Airway epithelial cell (primary cell): ENCODE measurements around the gene DENND11. TPM values are rescaled to one million over a fixed set of nuclear protein-coding genes. Genes with fewer than 3 reads are reported as not detected.

Experiments
- total RNA-seq: library from RNA; depleted of rRNA; stranded (reverse); fragments of >200 nt; gene quantifications from 2 replicates; pipeline ENCODE4 v1.2.3, GENCODE V29; 2015

DENND11 gene
- total RNA-seq: 6.4 and 8.7 TPM in 2 replicates

GRCh38 chr7:141702047-141702567 is at the start of gene DENND11:
Gene DENND11, minus strand, starts transcription at chr7:141702166. Its CDS starts 13 bp downstream, at chr7:141702153.

GRCh38 chr7:141737836-141738591 is 36.0 kb upstream of the DENND11 start, which contains the start of gene SSBP1:
Gene SSBP1, plus strand, starts transcription at chr7:141738358. Its CDS starts 809 bp downstream, at chr7:141739167.

GRCh38 chr7:141708351-141708750 is 6.4 kb upstream of the DENND11 start, which contains the start of gene WEE2:
Gene WEE2, plus strand, starts transcription at chr7:141708353. Its CDS starts 406 bp downstream, at chr7:141708759.

Other genes starting within 250 kb of the DENND11 start
- 21.1 and 26.1 TPM in 2 replicates for gene AGK, start 150.8 kb downstream of the DENND11 start, total RNA-seq
- gene WEE2, start 6.2 kb upstream of the DENND11 start, total RNA-seq: not detected in 2 replicates
- gene SSBP1, start 36.2 kb upstream of the DENND11 start, total RNA-seq: 228 and 276 TPM in 2 replicates
- gene TAS2R3, start 61.9 kb upstream of the DENND11 start, total RNA-seq: 0.35 and 0.70 TPM in 2 replicates
- 0.42 and 0.49 TPM in 2 replicates for gene TAS2R4, start 74.5 kb upstream of the DENND11 start, total RNA-seq
- gene TAS2R5, start 88.1 kb upstream of the DENND11 start, total RNA-seq: 0.14 and 0.79 TPM in 2 replicates
- gene PRSS37, start 139.3 kb upstream of the DENND11 start, total RNA-seq: not detected in 2 replicates
- not detected in 2 replicates for gene OR9A4, start 214.2 kb upstream of the DENND11 start, total RNA-seq
- not detected in 2 replicates for gene CLEC5A, start 244.8 kb upstream of the DENND11 start, total RNA-seq